ENCODE measurements around the gene DOC2B.
"Not testable (repeated sequence)": the region's sequence is repeated elsewhere in the genome, so short reads cannot be mapped to it uniquely, and the experiment has no call there.

DNA sequence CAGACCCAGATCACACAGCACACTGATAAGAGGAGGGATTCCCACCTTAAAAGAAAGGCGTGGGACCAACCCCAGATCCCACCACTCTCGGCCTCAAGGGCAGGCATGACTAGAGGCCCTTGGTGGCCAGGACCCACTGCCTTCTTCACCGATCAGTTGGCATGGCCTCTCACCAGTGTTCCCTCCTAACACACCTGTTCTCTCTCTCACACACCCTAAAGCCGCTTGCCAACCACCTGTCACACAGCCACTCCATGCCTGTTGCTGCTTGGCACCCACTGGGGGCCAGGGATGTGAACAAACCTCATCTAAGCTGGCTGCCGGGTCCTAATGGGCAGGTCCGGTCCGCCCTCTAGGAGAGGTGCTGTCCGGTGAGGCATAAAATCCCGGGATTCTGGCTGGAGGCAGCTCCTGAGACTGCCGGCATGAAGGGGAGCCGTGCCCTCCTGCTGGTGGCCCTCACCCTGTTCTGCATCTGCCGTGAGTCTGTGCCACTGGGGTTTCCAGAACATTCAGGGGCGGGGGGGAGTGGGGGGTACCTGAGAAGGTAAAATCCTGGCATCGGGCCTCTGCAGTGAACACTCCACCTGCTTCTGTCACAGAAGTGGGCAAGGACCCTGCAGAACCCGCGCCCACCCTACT is 44.2 kb downstream of the DOC2B start, which contains the start of gene SCGB1C2:
- TF ChIP-seq, protein P1, sequence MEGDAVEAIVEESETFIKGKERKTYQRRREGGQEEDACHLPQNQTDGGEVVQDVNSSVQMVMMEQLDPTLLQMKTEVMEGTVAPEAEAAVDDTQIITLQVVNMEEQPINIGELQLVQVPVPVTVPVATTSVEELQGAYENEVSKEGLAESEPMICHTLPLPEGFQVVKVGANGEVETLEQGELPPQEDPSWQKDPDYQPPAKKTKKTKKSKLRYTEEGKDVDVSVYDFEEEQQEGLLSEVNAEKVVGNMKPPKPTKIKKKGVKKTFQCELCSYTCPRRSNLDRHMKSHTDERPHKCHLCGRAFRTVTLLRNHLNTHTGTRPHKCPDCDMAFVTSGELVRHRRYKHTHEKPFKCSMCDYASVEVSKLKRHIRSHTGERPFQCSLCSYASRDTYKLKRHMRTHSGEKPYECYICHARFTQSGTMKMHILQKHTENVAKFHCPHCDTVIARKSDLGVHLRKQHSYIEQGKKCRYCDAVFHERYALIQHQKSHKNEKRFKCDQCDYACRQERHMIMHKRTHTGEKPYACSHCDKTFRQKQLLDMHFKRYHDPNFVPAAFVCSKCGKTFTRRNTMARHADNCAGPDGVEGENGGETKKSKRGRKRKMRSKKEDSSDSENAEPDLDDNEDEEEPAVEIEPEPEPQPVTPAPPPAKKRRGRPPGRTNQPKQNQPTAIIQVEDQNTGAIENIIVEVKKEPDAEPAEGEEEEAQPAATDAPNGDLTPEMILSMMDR (IDR thresholded peaks at IDR 0.05) = not testable (repeated sequence)
- TF ChIP-seq, protein P2, sequence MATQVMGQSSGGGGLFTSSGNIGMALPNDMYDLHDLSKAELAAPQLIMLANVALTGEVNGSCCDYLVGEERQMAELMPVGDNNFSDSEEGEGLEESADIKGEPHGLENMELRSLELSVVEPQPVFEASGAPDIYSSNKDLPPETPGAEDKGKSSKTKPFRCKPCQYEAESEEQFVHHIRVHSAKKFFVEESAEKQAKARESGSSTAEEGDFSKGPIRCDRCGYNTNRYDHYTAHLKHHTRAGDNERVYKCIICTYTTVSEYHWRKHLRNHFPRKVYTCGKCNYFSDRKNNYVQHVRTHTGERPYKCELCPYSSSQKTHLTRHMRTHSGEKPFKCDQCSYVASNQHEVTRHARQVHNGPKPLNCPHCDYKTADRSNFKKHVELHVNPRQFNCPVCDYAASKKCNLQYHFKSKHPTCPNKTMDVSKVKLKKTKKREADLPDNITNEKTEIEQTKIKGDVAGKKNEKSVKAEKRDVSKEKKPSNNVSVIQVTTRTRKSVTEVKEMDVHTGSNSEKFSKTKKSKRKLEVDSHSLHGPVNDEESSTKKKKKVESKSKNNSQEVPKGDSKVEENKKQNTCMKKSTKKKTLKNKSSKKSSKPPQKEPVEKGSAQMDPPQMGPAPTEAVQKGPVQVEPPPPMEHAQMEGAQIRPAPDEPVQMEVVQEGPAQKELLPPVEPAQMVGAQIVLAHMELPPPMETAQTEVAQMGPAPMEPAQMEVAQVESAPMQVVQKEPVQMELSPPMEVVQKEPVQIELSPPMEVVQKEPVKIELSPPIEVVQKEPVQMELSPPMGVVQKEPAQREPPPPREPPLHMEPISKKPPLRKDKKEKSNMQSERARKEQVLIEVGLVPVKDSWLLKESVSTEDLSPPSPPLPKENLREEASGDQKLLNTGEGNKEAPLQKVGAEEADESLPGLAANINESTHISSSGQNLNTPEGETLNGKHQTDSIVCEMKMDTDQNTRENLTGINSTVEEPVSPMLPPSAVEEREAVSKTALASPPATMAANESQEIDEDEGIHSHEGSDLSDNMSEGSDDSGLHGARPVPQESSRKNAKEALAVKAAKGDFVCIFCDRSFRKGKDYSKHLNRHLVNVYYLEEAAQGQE (IDR thresholded peaks at IDR 0.05; ENCODE audit: insufficient read depth in 1 of 2, low read depth in 2 of 2, low read length in 1 of 2) = not testable (repeated sequence)
- not testable (repeated sequence) for TF ChIP-seq TCF7L2 (IDR thresholded peaks at IDR 0.05; ENCODE audit: low read depth, low read length); SIN3A (IDR thresholded peaks at IDR 0.05; ENCODE audit: borderline replicate concordance, insufficient read depth, low read depth, low read length)
